ENCODE measurements around the gene KSR1.

DNA sequence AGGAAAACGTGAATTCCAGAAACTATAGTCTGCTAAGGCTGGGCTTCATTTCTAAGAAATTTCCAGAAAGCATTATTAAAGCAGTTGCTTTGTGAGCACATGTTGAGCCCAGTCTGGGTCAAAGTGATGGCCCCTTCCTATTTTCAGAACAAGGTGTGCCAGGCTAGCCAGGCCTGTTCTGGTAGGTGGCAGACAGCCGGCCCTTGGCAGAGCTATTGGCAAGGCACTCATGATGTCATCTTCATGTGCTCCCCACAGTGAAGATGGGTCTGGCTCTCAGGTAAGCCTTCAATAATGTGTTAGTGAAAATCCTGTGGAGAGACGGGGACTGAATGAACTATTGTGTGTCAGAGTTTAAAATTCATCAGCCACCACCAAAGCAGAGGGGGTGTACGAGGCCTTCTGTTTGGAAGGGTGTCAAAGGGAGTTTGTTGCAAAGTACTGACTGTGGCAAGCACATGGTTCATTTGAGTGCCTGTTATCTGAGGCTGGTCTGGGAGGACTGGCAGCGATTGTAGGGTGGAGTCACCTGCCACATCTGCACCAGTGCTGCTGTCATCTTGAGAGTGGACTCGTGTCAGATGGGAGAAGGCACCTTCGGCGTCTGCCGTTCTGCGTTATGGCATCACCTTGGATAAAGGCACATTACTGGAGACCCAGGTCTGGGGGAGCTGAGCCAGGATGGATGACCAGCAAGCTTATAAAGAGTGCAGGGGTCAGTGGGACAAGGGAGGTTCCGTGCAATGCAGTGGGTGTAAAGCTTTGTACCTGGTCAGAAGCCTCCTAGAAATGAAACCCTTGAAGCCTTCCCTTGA, 43.4 kb downstream of the KSR1 start:
- TF ChIP-seq, protein P1, sequence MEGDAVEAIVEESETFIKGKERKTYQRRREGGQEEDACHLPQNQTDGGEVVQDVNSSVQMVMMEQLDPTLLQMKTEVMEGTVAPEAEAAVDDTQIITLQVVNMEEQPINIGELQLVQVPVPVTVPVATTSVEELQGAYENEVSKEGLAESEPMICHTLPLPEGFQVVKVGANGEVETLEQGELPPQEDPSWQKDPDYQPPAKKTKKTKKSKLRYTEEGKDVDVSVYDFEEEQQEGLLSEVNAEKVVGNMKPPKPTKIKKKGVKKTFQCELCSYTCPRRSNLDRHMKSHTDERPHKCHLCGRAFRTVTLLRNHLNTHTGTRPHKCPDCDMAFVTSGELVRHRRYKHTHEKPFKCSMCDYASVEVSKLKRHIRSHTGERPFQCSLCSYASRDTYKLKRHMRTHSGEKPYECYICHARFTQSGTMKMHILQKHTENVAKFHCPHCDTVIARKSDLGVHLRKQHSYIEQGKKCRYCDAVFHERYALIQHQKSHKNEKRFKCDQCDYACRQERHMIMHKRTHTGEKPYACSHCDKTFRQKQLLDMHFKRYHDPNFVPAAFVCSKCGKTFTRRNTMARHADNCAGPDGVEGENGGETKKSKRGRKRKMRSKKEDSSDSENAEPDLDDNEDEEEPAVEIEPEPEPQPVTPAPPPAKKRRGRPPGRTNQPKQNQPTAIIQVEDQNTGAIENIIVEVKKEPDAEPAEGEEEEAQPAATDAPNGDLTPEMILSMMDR (IDR thresholded peaks at IDR 0.05), result no peak
- TF ChIP-seq POLR2A (IDR thresholded peaks at IDR 0.05), result no peak

Measured in Peyer's patch (tissue), 4 donors.